A549 treated with dexamethasone at 1 μM for 4 hours (cell line): Measurements from ENCODE around the gene RAB8A. TPM values are rescaled to one million over a fixed set of nuclear protein-coding genes. Genes with fewer than 3 reads are reported as not detected.

ENCODE experiments used
- total RNA-seq: library from RNA; stranded (reverse); fragments of 200-300 nt; extraction: Qiagen RNA extraction; gene quantifications from 5 replicates; pipeline ENCODE4 v1.2.3, GENCODE V29; 2022

RAB8A gene
- total RNA-seq = 53.3 to 92.2 TPM (median 58.8 TPM) in 5 replicates

GRCh38 chr19:16111160-16111908 is at the start of gene RAB8A:
Gene RAB8A, plus strand, starts transcription at chr19:16111889. Its CDS starts 13 bp downstream, at chr19:16111902.

DNA sequence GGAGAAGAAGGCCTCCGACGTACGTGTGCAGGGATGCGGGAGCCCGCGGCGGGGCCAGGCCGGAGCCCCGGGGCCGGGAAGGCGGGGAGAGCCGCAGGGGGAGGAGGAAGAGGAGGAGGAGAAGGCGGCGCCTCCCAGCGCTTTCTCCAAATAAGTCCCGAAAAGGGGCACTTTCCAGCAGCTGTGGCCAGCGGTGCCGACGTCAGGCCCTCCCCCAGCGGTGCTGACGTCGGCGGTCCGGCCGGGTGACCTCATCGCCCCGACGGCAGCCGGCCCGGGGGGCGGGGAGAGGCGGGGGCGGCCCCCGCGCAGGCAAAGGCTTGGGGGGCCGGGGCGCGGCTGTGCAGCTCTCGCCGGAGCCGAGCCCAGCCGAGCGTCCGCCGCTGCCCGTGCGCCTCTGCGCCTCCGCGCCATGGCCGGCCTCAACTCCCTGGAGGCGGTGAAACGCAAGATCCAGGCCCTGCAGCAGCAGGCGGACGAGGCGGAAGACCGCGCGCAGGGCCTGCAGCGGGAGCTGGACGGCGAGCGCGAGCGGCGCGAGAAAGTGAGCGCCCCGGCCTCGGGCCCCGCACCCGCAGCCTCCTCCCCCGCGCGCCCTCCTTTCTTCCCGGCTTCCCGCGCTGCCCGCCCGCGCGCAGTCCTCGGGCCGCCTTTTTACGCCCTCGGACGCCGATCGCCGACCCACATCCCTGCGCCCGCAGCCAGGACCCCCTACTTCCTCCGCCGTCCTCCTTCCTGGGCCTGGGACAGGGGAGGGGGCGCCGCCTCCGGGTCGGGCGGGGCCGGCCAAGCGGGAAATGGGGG is 35.3 kb upstream of the RAB8A start, which contains the start of gene TPM4:
TPM4 (plus strand) TSS at position 342 of the 804 bp plus-strand sequence; CDS start at position 413, 71 bp downstream.

GRCh38 chr19:16143399-16144215 is 31.9 kb downstream of the RAB8A start, which contains the start of gene HSH2D:
Gene HSH2D, plus strand, starts transcription at chr19:16143685. Its CDS starts 5,066 bp downstream, at chr19:16148751.

Other genes with a start within 250 kb of the RAB8A start
- 0.04 to 0.24 TPM (median 0.08 TPM) in 4 of 5 replicates, not detected in the other for gene CYP4F2, start 213.8 kb upstream of the RAB8A start, total RNA-seq
- 4.4 to 6.4 TPM (median 5.2 TPM) in 5 replicates for gene CYP4F11, start 177.4 kb upstream of the RAB8A start, total RNA-seq
- not detected in 5 replicates for gene OR10H4, start 162.9 kb upstream of the RAB8A start, total RNA-seq
- gene TPM4, start 35.4 kb upstream of the RAB8A start, total RNA-seq = 439 to 540 TPM (median 514 TPM) in 5 replicates
- gene HSH2D, start 31.8 kb downstream of the RAB8A start, total RNA-seq = 0.10 TPM in 1 of 5 replicates, not detected in the others
- gene CIB3, start 61.6 kb downstream of the RAB8A start, total RNA-seq = not detected in 5 replicates
- 87.8 to 98.9 TPM (median 95.9 TPM) in 5 replicates for gene FAM32A, start 73.5 kb downstream of the RAB8A start, total RNA-seq
- gene AP1M1, start 86.0 kb downstream of the RAB8A start, total RNA-seq = 58.1 to 69.2 TPM (median 64.5 TPM) in 5 replicates
- 13.5 to 29.0 TPM (median 24.8 TPM) in 5 replicates for gene KLF2, start 212.9 kb downstream of the RAB8A start, total RNA-seq